GM12801 (cell line): ENCODE measurements around the gene SLC17A7.

Source experiments
- TF ChIP-seq, protein P1 (sequence below): IDR thresholded peaks from one replicate; pipeline ENCODE4 v1.5.1; 2011; ENCODE audit warnings: control low read depth; ENCODE audit not compliant: insufficient read length; ENCODE audit errors: extremely low read depth

SLC17A7 gene

DNA sequence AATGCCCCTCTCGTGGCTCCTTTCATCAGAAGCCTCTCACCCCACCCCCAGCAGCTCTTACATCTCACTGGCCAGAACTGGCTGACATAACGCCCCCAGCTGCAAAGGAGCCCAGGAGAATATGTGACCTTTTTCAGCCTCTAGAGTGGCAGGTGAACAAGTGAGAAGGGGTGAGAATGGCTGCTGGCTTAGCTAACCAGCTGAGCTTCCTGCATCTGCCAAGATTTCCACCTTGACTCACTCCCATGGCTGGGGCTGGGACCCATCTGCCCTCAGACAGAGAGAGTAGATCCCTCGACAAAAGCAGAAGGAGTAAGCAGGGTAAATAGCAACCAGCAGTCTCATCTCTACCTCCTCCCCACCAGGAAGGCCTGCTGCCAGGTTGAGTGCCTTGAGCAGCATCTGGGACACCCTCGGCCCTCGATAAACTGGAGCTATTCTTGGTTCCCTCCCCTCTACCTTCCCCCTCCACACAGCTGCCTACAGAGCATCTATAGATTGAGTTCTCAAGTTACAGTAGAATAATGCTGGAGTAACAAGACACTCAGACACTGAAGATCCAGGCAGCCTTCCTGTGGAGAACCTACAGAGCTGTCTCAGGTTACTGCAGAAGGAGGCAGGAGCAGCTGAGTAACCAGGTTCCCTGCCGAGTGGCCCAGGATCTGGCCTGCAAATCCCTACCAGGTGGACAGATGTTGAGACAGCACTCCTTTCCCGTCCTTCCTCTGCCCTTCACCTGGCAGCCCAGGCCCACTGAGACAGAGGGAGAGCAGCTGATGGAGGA lies 37.7 kb downstream of the SLC17A7 start:
- TF ChIP-seq, protein P1, sequence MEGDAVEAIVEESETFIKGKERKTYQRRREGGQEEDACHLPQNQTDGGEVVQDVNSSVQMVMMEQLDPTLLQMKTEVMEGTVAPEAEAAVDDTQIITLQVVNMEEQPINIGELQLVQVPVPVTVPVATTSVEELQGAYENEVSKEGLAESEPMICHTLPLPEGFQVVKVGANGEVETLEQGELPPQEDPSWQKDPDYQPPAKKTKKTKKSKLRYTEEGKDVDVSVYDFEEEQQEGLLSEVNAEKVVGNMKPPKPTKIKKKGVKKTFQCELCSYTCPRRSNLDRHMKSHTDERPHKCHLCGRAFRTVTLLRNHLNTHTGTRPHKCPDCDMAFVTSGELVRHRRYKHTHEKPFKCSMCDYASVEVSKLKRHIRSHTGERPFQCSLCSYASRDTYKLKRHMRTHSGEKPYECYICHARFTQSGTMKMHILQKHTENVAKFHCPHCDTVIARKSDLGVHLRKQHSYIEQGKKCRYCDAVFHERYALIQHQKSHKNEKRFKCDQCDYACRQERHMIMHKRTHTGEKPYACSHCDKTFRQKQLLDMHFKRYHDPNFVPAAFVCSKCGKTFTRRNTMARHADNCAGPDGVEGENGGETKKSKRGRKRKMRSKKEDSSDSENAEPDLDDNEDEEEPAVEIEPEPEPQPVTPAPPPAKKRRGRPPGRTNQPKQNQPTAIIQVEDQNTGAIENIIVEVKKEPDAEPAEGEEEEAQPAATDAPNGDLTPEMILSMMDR: no peak

DNA sequence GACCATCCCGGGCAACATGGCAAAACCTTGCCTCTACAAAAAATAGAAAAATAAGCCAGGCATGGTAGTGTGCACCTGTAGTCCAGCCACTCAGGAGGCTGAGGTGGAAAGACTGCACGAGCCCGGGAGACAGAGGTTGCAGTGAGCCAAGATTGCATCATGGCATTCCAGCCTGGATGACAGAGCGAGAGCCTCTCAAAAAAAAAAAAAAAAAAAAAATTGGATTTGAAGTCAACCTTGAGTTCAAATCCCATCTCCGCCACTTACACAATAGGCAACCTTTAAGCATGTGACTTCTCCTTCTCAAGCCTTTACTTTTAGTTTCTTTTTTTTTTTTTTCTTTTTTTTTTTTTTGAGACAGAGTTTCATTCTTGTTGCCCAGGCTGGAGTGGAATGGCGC lies 41.3 kb downstream of the SLC17A7 start:
- TF ChIP-seq, protein P1: no peak

DNA sequence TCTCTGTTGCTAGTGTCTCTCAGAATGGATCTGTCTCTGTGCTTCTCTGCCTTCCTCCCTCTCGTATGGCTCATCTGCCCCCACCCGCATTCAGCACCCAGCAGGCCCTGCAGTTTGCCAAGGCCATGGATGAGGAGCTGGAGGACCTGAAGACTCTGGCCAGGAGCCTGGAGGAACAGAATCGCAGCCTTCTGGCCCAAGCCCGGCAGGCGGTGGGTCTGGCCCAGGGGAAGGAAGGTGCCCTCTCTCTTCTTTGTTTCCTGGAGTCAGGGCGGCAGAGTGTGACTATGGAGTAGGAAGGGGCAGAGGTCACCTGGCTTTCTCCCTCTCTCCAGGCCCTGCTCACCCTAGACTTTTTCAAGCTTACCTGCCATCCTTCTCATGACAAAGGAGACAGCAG lies 42.4 kb downstream of the SLC17A7 start:
- TF ChIP-seq, protein P1: no peak

- TF ChIP-seq, protein P1: no peak
Observed at GRCh38 chr19:49398001-49398615, 43.2 kb downstream of the SLC17A7 start.

GRCh38 chr19:49396738-49397505 lies 44.4 kb downstream of the SLC17A7 start:
- TF ChIP-seq, protein P1: no peak

DNA sequence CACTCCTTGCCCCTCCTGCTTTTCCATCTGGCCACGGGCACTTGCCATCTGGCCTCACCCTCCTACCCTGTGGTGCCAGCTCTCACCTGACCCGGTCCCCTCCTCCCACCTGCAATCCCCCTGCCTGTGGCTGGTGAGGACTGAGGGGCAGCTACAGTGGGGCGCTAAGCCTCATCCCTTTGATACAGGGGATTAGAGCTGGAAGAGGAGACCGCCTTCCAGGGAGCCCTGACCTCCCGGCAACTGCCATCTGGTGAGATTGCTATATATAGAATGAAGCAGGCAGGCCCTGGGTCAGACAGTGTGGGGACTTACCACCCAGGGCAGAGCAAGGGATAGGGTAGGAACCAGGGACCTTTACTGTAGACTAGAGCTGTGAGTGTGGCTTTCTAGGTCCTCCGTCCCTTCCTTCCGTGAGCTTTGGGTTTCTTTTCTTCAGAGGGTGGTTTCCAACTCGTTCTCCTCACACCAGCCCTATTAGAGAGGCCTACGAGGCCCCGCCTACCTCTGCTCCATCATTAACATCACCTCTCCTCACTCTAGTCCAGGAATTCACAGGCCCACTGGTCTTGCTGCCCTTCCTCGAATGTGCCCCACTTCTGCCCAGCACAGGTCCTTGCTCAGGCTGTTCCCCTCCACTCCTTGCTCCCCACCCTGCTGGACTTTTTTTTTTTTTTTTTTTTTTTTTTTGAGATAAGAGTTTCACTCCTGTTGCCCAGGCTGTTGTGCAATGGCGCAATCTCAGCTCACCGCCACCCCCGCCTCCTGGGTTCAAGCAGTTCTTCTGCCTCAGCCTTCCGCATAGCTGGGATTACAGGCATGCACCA lies 45.5 kb downstream of the SLC17A7 start:
- TF ChIP-seq, protein P1: no peak

- TF ChIP-seq, protein P1: no peak
Observed at GRCh38 chr19:49393881-49394280, 47.4 kb downstream of the SLC17A7 start.
